NCI-H82 (cell line): ENCODE data around the gene NTN1.

ENCODE experiments used
- DNase-seq: peaks from one replicate; lab custom pipeline; 2025; lab: John Stamatoyannopoulos, UW

The NTN1 gene

GRCh38 chr17:9195961-9196670 lies 174.8 kb downstream of the NTN1 start:
- peak; percentile 81 for DNase-seq

GRCh38 chr17:9199571-9200551 lies 178.6 kb downstream of the NTN1 start:
- DNase-seq: peak; percentile 77

- DNase-seq: no peak
Measured at GRCh38 chr17:9200699-9201359, 179.5 kb downstream of the NTN1 start.

- no peak for DNase-seq
Measured at GRCh38 chr17:9202532-9202931, 181.2 kb downstream of the NTN1 start.

GRCh38 chr17:9203771-9204425 lies 182.6 kb downstream of the NTN1 start:
- peak; percentile 22 for DNase-seq

- DNase-seq: no peak
Measured at GRCh38 chr17:9204637-9205329, 183.5 kb downstream of the NTN1 start.

GRCh38 chr17:9205520-9206409 lies 184.5 kb downstream of the NTN1 start:
- DNase-seq: peak; percentile 81

- no peak for DNase-seq
Measured at GRCh38 chr17:9206410-9206703, 185.0 kb downstream of the NTN1 start.

GRCh38 chr17:9206741-9207332 lies 185.5 kb downstream of the NTN1 start:
- no peak for DNase-seq

GRCh38 chr17:9208381-9209105 lies 187.2 kb downstream of the NTN1 start:
- no peak for DNase-seq

- no peak for DNase-seq
Measured at GRCh38 chr17:9209347-9209746, 188.0 kb downstream of the NTN1 start.

- DNase-seq: no peak
Measured at GRCh38 chr17:9209781-9210370, 188.6 kb downstream of the NTN1 start.

- DNase-seq: no peak
Measured at GRCh38 chr17:9211133-9211765, 189.9 kb downstream of the NTN1 start.

- DNase-seq: no peak
Measured at GRCh38 chr17:9212376-9213302, 191.3 kb downstream of the NTN1 start.

- no peak for DNase-seq
Measured at GRCh38 chr17:9213303-9213640, 192.0 kb downstream of the NTN1 start.

- DNase-seq: no peak
Measured at GRCh38 chr17:9215465-9215864, 194.2 kb downstream of the NTN1 start.
